22Rv1 (cell line): ENCODE measurements around the gene PLD6.

Experiments used
- CTCF ChIP-seq: fragments of 450-650 bp; IDR thresholded peaks from 2 replicates; pipeline ENCODE4 v1.5.1; 2017; ENCODE audit warnings: mild to moderate bottlenecking
- ZFX ChIP-seq: fragments of 450-650 bp; IDR thresholded peaks from 2 replicates; pipeline ENCODE4 v1.6.1; 2017; ENCODE audit warnings: antibody characterized with exemption, borderline replicate concordance

GRCh38 chr17:17164156-17164555 is 42.0 kb downstream of the PLD6 start:
- TF ChIP-seq CTCF (no peak), ZFX (no peak)
